Endothelial cell of umbilical vein (primary cell): ENCODE results near the gene PPFIBP1. TPM values are rescaled to one million over a fixed set of nuclear protein-coding genes. Genes with fewer than 3 reads are reported as not detected.

ENCODE experiments used
- BruUV-seq: library from RNA; stranded (reverse); fragments of 400-500 nt; replicated peaks from 2 replicates; lab custom pipeline; 2021; lab: Mats Ljungman, UMichigan
- CTCF ChIA-PET: fragments of 300-600, 350-600 bp; sonication (Branson Sonifier 250); formaldehyde crosslinking; loops from one replicate; lab custom pipeline; 2021; ENCODE audit warnings: antibody characterized with exemption, inconsistent platforms; lab: Charles Lee
- POLR2A ChIA-PET: fragments of 300-600, 350-600 bp; sonication (Branson Sonifier 250); formaldehyde crosslinking; loops from one replicate; lab custom pipeline; 2021; ENCODE audit warnings: antibody characterized with exemption, inconsistent platforms; lab: Charles Lee
- DNase-seq: peaks from one replicate; pipeline ENCODE4 v3.0.0-alpha.2; 2011; ENCODE audit warnings: low read depth, low spot score
- FAIRE-seq: peaks from 2 replicates; lab custom pipeline; 2011; peaks lifted over from hg19 to GRCh38; lab: Jason Lieb, UNC
- H2AFZ ChIP-seq: 2 replicates; pipeline ENCODE4 v1.6.0; 2012; ENCODE audit warnings: low read depth, low read length, control low read depth, inconsistent platforms
- H3K27ac ChIP-seq: 2 replicates; pipeline ENCODE4 v1.5.1; 2011; ENCODE audit warnings: low read depth, mild to moderate bottlenecking, control low read depth, low read length, moderate library complexity; ENCODE audit not compliant: insufficient read depth
- H3K27me3 ChIP-seq, 2 experiments: 2 replicates each; pipeline versions ENCODE4 v1.6.0 to v1.6.1; 2011; ENCODE audit warnings: low read length in 2 of 2, mixed read lengths in 1 of 2; ENCODE audit not compliant: control insufficient read depth in 2 of 2, insufficient read depth in 2 of 2
- H3K36me3 ChIP-seq, 2 experiments: 2 replicates in 1 of 2; 3 replicates in 1 of 2; pipeline ENCODE4 v1.5.1; 2011; ENCODE audit warnings: low read length in 2 of 2, mild to moderate bottlenecking in 1 of 2, moderate library complexity in 1 of 2; ENCODE audit not compliant: control insufficient read depth in 2 of 2, insufficient read depth in 2 of 2; ENCODE audit errors: extremely low read depth in 1 of 2
- H3K4me1 ChIP-seq: 3 replicates; pipeline ENCODE4 v1.5.1; 2011; ENCODE audit warnings: mild to moderate bottlenecking, low read length; ENCODE audit not compliant: control insufficient read depth, insufficient read depth; ENCODE audit errors: extremely low read depth
- H3K4me2 ChIP-seq: 2 replicates; pipeline ENCODE4 v1.6.1; 2011; ENCODE audit warnings: low read length, control low read depth, mixed read lengths; ENCODE audit not compliant: insufficient read depth
- H3K4me3 ChIP-seq, 3 experiments: fragments of 200-600 bp in 1 of 3; sonication (generic), shearing (Covaris generic) in 1 of 3; replicated peaks in 1 of 3; 2 replicates each; pipeline ENCODE4 v1.5.1; 2011 to 2016; ENCODE audit warnings: control low read depth in 3 of 3, low read length in 3 of 3, mild to moderate bottlenecking in 2 of 3, inconsistent platforms in 1 of 3, low read depth in 1 of 3, moderate library complexity in 1 of 3; ENCODE audit not compliant: insufficient read depth in 1 of 3
- H3K79me2 ChIP-seq: 2 replicates; pipeline ENCODE4 v1.6.0; 2012; ENCODE audit warnings: low read length, inconsistent platforms; ENCODE audit not compliant: control insufficient read depth, insufficient read depth
- H3K9ac ChIP-seq: replicated peaks from 2 replicates; pipeline ENCODE3; 2011; ENCODE audit warnings: low read length, control low read depth; ENCODE audit not compliant: insufficient read depth; ENCODE audit errors: extremely low read depth
- H3K9me1 ChIP-seq: replicated peaks from 3 replicates; pipeline ENCODE4 v1.6.0; 2011; ENCODE audit warnings: mild to moderate bottlenecking, low read length; ENCODE audit not compliant: control insufficient read depth, insufficient read depth; ENCODE audit errors: extremely low read depth
- H3K9me3 ChIP-seq: replicated peaks from 2 replicates; pipeline ENCODE4 v1.5.1; 2012; ENCODE audit warnings: low read length, inconsistent platforms; ENCODE audit not compliant: control insufficient read depth, insufficient read depth
- H4K20me1 ChIP-seq: replicated peaks from 2 replicates; pipeline ENCODE3; 2011; ENCODE audit warnings: mild to moderate bottlenecking, low read length; ENCODE audit not compliant: control insufficient read depth, insufficient read depth; ENCODE audit errors: extremely low read depth
- CTCF ChIP-seq, 2 donors: IDR thresholded peaks; 1 replicate in 1 of 2; 2 replicates in 1 of 2; pipeline ENCODE4 v1.5.1; 2011; ENCODE audit warnings: low read length in 2 of 2, mild to moderate bottlenecking in 2 of 2, moderate library complexity in 2 of 2, control low read depth in 1 of 2, inconsistent platforms in 1 of 2, low read depth in 1 of 2; ENCODE audit not compliant: insufficient read depth in 1 of 2; ENCODE audit errors: extremely low read depth in 1 of 2
- EZH2 ChIP-seq: IDR thresholded peaks from 2 replicates; pipeline ENCODE4 v1.6.1; 2012; ENCODE audit warnings: borderline replicate concordance, low read depth, mild to moderate bottlenecking, moderate library complexity, low read length, inconsistent platforms; ENCODE audit not compliant: severe bottlenecking
- FOS ChIP-seq: IDR thresholded peaks from 2 replicates; pipeline ENCODE4 v1.6.1; 2011; ENCODE audit warnings: mild to moderate bottlenecking, low read length, moderate library complexity, borderline replicate concordance; ENCODE audit not compliant: insufficient read depth
- GATA2 ChIP-seq: IDR thresholded peaks from 2 replicates; pipeline ENCODE4 v1.7.0; 2011; ENCODE audit warnings: low read depth, mild to moderate bottlenecking, moderate library complexity, mixed read lengths, low read length; ENCODE audit not compliant: insufficient read length, insufficient read depth
- JUN ChIP-seq: IDR thresholded peaks from 2 replicates; pipeline ENCODE4 v1.6.1; 2011; ENCODE audit warnings: borderline replicate concordance, low read depth; ENCODE audit not compliant: insufficient read length, insufficient read depth
- MAX ChIP-seq: IDR thresholded peaks from 2 replicates; pipeline ENCODE4 v1.6.1; 2011; ENCODE audit not compliant: insufficient read depth, insufficient read length
- MYC ChIP-seq: IDR thresholded peaks from one replicate; pipeline ENCODE4 v1.6.1; 2011; ENCODE audit warnings: mild to moderate bottlenecking, low read depth, low read length
- POLR2A ChIP-seq: IDR thresholded peaks from 2 replicates; pipeline ENCODE4 v1.6.1; 2012; ENCODE audit warnings: low read depth, mild to moderate bottlenecking, control low read depth, low read length
- POLR2AphosphoS5 ChIP-seq: IDR thresholded peaks from 2 replicates; pipeline ENCODE4 v1.6.1; 2012; ENCODE audit warnings: low read depth, mild to moderate bottlenecking, control low read depth, low read length, moderate library complexity; ENCODE audit not compliant: insufficient read depth
- dilution Hi-C: fragments of 300-500 bp; cut with MboI; formaldehyde crosslinking; loops from one replicate; pipeline ENCODE4 v1.15.0; 2019; ENCODE audit warnings: low sequenced_read_pairs; ENCODE audit not compliant: extremely low pct_ligation_motif_present
- intact Hi-C: fragments of 100-400 bp; cut with micrococcal nuclease; formaldehyde crosslinking; loops from one replicate; pipeline ENCODE4 v1.10.0; 2022
- polyA plus RNA-seq, 4 experiments: library from polyadenylated mRNA; depleted of rRNA in 3 of 4; stranded (reverse) in 3 of 4; unstranded in 1 of 4; fragments of >200 nt; gene quantifications; 2 replicates each; pipeline versions ENCODE4 v1.2.1 to v1.2.3, GENCODE V29; 2011 to 2012; ENCODE audit warnings: missing spikeins in 1 of 4
- total RNA-seq: library from RNA; stranded (reverse); gene quantifications from 2 replicates; pipeline ENCODE4 v1.2.3, GENCODE V29; 2021

PPFIBP1 gene
- total and polyA plus RNA-seq, 2 donors (not counting 3 experiments of a cell fraction or from before 2014, with no cell fraction given), result 45.5 to 154 TPM

DNA sequence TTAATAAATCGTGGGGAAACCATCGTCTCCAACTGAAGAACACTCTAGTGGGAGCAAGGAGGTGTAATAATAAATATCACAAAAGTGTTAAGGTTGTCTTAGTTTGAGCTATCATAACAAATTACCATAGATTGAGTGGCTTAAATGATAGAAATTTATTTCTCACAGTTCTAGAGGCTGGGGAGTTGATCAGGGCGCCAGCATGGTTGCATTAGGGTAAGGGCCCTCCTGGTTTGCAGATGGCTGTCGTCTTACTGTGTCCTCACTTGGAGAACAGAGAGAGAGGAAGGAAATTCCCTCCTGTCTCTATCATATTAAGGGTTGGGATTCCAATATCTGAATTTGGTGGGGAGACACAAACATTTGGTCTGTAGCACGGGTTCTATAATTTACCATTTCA, 219.6 kb downstream of the PPFIBP1 start:
- H3K9me1 ChIP-seq, result no peaks in the 10 kb centered on the region
- no peak overlapping the region for H2AFZ ChIP-seq
- TF ChIP-seq GATA2, result no peak
- no peak for TF ChIP-seq POLR2AphosphoS5
- TF ChIP-seq MAX, result no peak
- no peak for TF ChIP-seq MYC
- no peak for TF ChIP-seq JUN
- no peak for TF ChIP-seq CTCF (IDR thresholded peaks at IDR 0.05; ENCODE audit: extremely low read depth in 1 of 2, insufficient read depth in 1 of 2, low read depth in 1 of 2, low read length in 2 of 2)
- TF ChIP-seq POLR2A, result no peak
- no peak for TF ChIP-seq EZH2
- TF ChIP-seq FOS, result no peak
- no peaks in the 10 kb centered on the region for H3K27me3 ChIP-seq
- no TSS peak for BruUV-seq
- peaks cover 0 to 5% of the 10 kb centered on the region in 2 experiments for H3K36me3 ChIP-seq
- CTCF ChIA-PET, result no interaction called here
- no peak overlapping the region for H3K27ac ChIP-seq
- H3K4me1 ChIP-seq, result no peaks in the 10 kb centered on the region
- POLR2A ChIA-PET, result no interaction called here
- H4K20me1 ChIP-seq, result no peaks in the 10 kb centered on the region
- FAIRE-seq (no peak), DNase-seq (no peak)
- no peak overlapping the region for H3K4me3 ChIP-seq
- dilution Hi-C loops, result no loop called here
- intact Hi-C loops, result no loop called here
- H3K9me3 ChIP-seq, result no peaks in the 10 kb centered on the region
- H3K4me2 ChIP-seq, result no peak overlapping the region
- H3K9ac ChIP-seq, result no peak overlapping the region
- peaks cover 4% of the 10 kb centered on the region for H3K79me2 ChIP-seq

Other genes starting within 250 kb of the PPFIBP1 start
- 30.9 and 33.3 TPM in 2 replicates for gene BMAL2, start 191.4 kb upstream of the PPFIBP1 start, total RNA-seq
- 5.4 and 5.9 TPM in 2 replicates for gene BMAL2, start 191.4 kb upstream of the PPFIBP1 start, polyA plus RNA-seq
- gene SMCO2, start 77.5 kb upstream of the PPFIBP1 start, total RNA-seq, result 0.49 and 1.2 TPM in 2 replicates
- gene SMCO2, start 77.5 kb upstream of the PPFIBP1 start, polyA plus RNA-seq, result 0.33 TPM in 2 replicates
- 4.3 and 4.8 TPM in 2 replicates for gene REP15, start 172.2 kb downstream of the PPFIBP1 start, total RNA-seq
- 0.51 and 0.94 TPM in 2 replicates for gene REP15, start 172.2 kb downstream of the PPFIBP1 start, polyA plus RNA-seq
- gene MRPS35, start 186.6 kb downstream of the PPFIBP1 start, total RNA-seq, result 38.2 and 38.6 TPM in 2 replicates
- gene MRPS35, start 186.6 kb downstream of the PPFIBP1 start, polyA plus RNA-seq, result 17.3 and 22.7 TPM in 2 replicates